Uterus (tissue), 2 donors: Measurements from ENCODE around the gene HIVEP3.

Experiments
- CTCF ChIP-seq, 4 experiments: fragments of 200-600 bp in 2 of 4; fragments of 450-650 bp in 2 of 4; sonication (generic) in 2 of 4; IDR thresholded peaks; one replicate each; pipeline ENCODE4 v1.5.1; 2016 to 2019; ENCODE audit warnings: antibody characterized with exemption in 4 of 4, mild to moderate bottlenecking in 2 of 4, moderate library complexity in 1 of 4
- POLR2A ChIP-seq, 2 donors: fragments of 450-650 bp; IDR thresholded peaks; one replicate each; pipeline ENCODE4 v1.6.1; 2016; ENCODE audit warnings: antibody characterized with exemption in 2 of 2, mild to moderate bottlenecking in 1 of 2, moderate library complexity in 1 of 2

DNA sequence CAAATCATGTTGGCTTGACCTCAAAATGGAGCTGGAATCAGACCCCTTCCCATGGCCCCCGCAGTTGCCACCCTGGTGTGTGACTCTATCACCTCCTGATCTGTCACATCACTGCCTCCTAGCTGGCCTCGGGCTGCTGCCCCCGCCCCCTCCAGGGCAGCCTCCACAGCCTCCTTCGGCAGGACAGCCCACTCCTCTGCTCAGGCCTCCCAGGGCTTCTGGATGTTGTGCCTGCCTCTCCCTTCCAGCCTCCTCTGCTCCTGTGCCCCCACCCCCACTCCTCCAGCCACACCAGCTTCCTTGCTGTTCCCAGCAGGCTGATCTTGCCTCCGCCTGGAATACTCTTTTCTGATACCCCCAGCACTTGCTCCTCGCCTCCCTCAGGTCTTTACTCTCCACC lies 299.9 kb downstream of the HIVEP3 start:
- TF ChIP-seq POLR2A (IDR thresholded peaks at IDR 0.05) (no peak), CTCF (IDR thresholded peaks at IDR 0.05) (no peak)
